AG04449 (cell line): ENCODE measurements around the gene RPL12.

Experiments used
- CTCF ChIA-PET: fragments of 350-600 bp; formaldehyde crosslinking; extraction: SDS; loops from one replicate; lab custom pipeline; 2021; ENCODE audit warnings: antibody characterized with exemption; lab: Yijun Ruan, JAX
- POLR2A ChIA-PET: fragments of 400-600, 350-600 bp; formaldehyde crosslinking; extraction: SDS; loops from one replicate; lab custom pipeline; 2020; ENCODE audit warnings: antibody characterized with exemption, inconsistent platforms; lab: Yijun Ruan, JAX
- DNase-seq: peaks from one replicate; pipeline ENCODE4 v3.0.0-alpha.2; 2010; ENCODE audit warnings: low read depth, low spot score
- H3K4me3 ChIP-seq: 2 replicates; pipeline ENCODE4 v1.5.1; 2011; ENCODE audit warnings: low read depth, mild to moderate bottlenecking, control low read depth, low read length
- TF ChIP-seq, protein P1 (sequence below): IDR thresholded peaks from one replicate; pipeline ENCODE4 v1.5.1; 2011; ENCODE audit warnings: mild to moderate bottlenecking, moderate library complexity, low read length, control low read depth, inconsistent platforms; ENCODE audit not compliant: insufficient read depth; ENCODE audit errors: missing control alignments

RPL12 gene

DNA sequence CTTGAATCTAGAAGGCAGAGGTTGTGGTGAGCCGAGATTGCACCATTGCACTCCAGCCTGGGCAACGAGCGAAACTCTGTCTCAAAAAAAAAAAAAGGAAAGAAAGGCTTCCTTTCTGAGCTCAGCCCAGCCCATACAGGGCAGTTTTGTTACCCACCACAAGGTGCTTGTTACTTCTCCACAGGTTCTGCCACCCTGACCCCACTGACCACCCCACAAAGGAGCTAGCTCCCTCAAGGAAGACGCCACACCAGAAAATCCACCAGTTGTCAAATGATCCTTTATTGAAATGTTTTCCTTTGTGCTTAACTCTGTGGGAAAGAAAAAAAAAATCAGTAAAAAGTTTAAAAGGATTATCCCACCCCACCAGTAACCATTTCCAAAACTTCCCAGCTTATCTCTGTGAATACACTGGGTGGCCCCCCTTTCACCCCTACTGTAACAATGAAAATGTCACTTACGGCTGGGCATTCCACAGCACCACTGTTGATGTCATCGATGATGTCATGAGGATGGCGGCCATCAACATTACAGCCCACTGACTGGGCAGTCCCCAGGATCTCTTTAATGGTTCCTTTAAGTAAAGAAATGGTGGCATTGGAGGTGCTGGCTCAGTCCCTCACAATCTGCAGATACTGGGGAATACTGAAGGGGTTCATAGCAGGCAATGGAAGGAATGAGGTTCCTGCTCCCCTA, 3.6 kb downstream of the RPL12 start:
- POLR2A ChIA-PET: interaction anchor here (0.6 kb wide), 1 partner anchor 523 kb away, joined by 3 read pairs; no protein-coding TSS in a partner anchor
- TF ChIP-seq, protein P1, sequence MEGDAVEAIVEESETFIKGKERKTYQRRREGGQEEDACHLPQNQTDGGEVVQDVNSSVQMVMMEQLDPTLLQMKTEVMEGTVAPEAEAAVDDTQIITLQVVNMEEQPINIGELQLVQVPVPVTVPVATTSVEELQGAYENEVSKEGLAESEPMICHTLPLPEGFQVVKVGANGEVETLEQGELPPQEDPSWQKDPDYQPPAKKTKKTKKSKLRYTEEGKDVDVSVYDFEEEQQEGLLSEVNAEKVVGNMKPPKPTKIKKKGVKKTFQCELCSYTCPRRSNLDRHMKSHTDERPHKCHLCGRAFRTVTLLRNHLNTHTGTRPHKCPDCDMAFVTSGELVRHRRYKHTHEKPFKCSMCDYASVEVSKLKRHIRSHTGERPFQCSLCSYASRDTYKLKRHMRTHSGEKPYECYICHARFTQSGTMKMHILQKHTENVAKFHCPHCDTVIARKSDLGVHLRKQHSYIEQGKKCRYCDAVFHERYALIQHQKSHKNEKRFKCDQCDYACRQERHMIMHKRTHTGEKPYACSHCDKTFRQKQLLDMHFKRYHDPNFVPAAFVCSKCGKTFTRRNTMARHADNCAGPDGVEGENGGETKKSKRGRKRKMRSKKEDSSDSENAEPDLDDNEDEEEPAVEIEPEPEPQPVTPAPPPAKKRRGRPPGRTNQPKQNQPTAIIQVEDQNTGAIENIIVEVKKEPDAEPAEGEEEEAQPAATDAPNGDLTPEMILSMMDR: no peak
- CTCF ChIA-PET: interaction anchor here (0.7 to 1.7 kb wide), 3 partner anchors 12 to 242 kb away, joined by 3 to 4 read pairs (median 3); no protein-coding TSS in a partner anchor
- no peak for DNase-seq
- no peak overlapping the region for H3K4me3 ChIP-seq

DNA sequence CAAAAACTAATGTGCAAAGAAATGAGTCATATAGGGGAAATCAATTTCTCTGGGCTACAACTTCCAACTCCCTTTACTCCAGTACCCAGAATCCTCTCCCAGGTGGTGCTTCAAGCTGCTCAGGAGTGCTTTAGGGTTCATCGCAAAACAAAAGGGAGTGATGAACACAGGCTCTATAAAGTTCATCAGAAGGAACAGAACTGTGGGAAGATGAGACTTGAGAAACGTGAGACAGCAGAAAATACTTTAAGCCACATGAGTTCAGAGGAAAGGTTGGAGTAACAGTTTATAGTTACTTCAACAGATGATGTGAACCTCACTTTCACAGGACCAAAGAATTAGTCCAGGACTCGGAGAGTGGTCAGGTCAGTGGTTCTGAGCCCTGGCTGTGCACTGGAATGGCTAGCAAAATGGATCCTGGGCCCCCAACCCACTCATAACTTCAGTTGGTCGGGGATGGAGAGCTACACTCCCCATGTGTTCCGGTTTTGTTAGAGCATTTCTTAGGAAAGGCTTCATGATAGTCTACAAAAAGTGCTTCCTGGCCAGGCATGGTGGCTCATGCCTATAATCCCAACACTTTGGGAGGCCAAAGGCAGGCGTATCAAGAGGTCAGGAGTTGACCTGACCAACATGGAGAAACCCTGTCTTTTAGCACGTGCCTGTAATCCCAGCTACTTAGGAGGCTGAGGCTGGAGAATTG, 4.3 kb downstream of the RPL12 start:
- no peak overlapping the region for H3K4me3 ChIP-seq
- no peak for DNase-seq
- POLR2A ChIA-PET: interaction anchor here (0.6 to 1.0 kb wide), 2 partner anchors 115 to 478 kb away, joined by 3 read pairs; no protein-coding TSS in a partner anchor
- TF ChIP-seq, protein P1: no peak
- CTCF ChIA-PET: interaction anchor here (1.7 kb wide), 1 partner anchor 232 kb away, joined by 4 read pairs; no protein-coding TSS in a partner anchor

DNA sequence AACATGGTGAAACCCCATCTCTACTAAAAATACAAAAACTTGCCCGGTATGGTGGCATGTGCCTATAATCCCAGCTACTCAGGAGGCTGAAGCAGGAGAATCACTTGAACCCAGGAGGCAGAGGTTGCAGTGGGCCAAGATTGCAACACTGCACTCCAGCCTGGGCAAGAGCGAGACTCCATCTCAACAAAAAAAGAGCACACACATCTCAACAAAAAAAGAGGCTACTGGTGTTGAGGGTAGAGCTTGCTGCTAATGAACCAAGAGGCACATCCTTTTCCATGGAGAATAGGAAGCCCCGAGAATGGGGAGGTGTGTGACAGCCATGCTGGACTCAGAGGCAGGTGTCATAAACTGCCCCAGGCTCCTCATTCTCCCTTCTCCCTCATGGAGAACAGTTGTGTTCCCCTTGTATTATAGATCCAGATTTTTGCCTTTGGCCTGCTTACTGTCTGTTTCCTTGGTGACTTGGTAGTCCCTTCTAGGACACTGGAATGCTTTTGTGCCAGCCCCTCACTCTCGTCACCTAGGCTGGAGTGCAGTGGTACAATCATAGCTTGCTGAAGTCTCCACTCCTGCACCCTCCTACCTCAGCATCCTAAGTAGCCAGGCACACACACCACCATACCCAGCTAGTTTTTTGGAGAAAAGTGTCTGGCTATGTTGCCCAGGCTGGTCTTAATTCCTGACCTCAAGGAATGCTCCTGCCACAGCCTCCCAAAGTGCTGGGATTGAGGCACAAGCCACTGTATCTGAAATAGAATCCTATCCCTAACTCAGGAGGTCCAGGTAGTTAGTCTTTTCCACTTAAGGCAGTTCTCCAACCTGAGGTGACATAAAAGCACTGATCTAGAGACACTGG, 5.1 kb downstream of the RPL12 start:
- TF ChIP-seq, protein P1: no peak
- no peak for DNase-seq
- POLR2A ChIA-PET: interaction anchor here (0.6 to 1.0 kb wide), 2 partner anchors 116 to 478 kb away, joined by 3 read pairs; no protein-coding TSS in a partner anchor
- H3K4me3 ChIP-seq: no peak overlapping the region
- CTCF ChIA-PET: no interaction called here

DNA sequence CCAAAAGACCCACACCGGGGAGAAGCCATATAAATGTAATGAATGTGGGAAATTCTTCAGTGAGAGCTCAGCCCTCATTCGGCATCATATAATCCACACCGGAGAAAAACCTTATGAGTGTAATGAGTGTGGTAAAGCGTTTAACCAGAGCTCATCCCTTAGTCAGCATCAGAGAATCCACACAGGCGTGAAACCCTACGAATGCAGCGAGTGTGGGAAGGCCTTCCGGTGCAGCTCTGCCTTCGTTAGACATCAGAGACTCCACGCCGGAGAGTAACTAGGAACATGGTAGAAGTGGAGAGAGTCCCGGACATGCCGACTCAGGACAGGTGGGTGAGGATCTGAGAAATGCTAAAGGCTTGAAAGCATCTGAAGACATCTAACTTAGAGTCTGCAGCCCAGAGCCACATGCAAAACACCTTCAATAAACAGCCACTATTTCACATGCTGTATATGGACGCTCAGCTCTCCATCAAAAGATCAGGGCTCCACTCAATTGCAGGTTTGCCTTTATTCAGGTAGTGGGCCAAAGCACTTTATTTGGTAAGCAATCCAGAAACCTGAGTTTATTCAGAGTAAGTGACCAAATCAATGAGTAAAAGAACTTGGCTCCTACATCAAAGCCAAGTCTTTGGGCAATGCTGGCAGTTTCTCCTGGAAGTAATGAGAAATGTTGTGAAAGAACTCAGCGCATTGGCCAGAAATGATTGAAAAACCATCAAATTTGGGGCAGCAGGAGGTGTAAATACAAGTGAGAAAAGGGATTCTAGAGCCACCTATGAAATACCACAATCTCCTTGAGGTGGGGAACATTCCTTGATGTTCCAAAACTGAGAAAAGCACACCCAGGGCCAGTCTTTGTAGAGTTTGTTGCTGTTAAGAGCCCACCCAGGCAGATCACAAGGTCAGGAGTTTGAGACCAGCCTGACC, 6.0 kb downstream of the RPL12 start:
- DNase-seq: no peak
- TF ChIP-seq, protein P1: no peak
- ChIA-PET CTCF (interaction anchor here (0.8 kb wide), 1 partner anchor 10 kb away, joined by 3 read pairs; no protein-coding TSS in a partner anchor), POLR2A (no interaction called here)
- H3K4me3 ChIP-seq: no peak overlapping the region

DNA sequence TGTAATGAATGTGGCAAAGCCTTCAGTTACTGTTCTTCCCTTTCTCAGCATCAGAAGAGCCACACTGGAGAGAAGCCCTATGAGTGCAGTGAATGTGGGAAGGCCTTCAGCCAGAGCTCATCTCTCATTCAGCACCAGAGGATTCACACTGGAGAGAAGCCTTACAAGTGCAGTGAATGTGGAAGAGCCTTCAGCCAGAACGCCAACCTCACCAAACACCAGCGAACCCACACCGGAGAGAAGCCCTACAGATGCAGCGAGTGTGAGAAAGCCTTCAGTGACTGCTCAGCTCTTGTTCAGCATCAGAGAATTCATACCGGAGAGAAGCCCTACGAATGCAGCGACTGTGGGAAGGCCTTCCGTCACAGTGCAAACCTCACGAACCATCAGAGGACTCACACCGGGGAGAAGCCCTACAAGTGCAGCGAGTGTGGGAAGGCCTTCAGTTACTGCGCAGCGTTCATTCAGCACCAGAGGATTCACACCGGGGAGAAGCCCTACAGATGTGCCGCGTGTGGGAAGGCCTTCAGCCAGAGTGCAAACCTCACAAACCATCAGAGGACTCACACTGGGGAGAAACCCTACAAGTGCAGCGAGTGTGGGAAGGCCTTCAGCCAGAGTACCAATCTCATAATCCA, 6.8 kb downstream of the RPL12 start:
- CTCF ChIA-PET: interaction anchor here (0.8 kb wide), 1 partner anchor 11 kb away, joined by 3 read pairs; no protein-coding TSS in a partner anchor
- no peak for DNase-seq
- no peak overlapping the region for H3K4me3 ChIP-seq
- POLR2A ChIA-PET: no interaction called here
- TF ChIP-seq, protein P1: no peak
